HepG2 (cell line): Measurements from ENCODE around the gene SMIM14. TPM values are rescaled to one million over a fixed set of nuclear protein-coding genes. Genes with fewer than 3 reads are reported as not detected.

Experiments used
- CEBPG ChIP-seq: IDR thresholded peaks from 2 replicates; pipeline ENCODE4 v1.6.1; 2016
- FOXK1 ChIP-seq: sonication (generic); formaldehyde crosslinking; IDR thresholded peaks from 2 replicates; pipeline ENCODE4 v1.4.0; 2020; ENCODE audit warnings: low read depth, missing genetic modification reagents, borderline replicate concordance
- HCFC1 ChIP-seq: fragments of 150-350 bp; IDR thresholded peaks from 2 replicates; pipeline ENCODE4 v1.6.1; 2014; ENCODE audit warnings: low read depth, low read length
- NCOR1 ChIP-seq: fragments of 200-600 bp; sonication (generic); IDR thresholded peaks from 2 replicates; pipeline ENCODE4 v1.7.0; 2017; ENCODE audit warnings: antibody characterized with exemption, low read length, borderline replicate concordance
- PPARG ChIP-seq: conservative IDR thresholded peaks from 2 replicates; pipeline ENCODE4 v1.6.1; 2016; ENCODE audit warnings: missing biosample characterization, missing genetic modification reagents
- SIX4 ChIP-seq: sonication (generic); formaldehyde crosslinking; IDR thresholded peaks from 2 replicates; pipeline ENCODE4 v1.4.0; 2020; ENCODE audit warnings: missing genetic modification reagents
- ZFP41 ChIP-seq: sonication (generic); formaldehyde crosslinking; IDR thresholded peaks from 2 replicates; pipeline ENCODE4 v1.4.0; 2020; ENCODE audit warnings: mild to moderate bottlenecking, missing genetic modification reagents, borderline replicate concordance
- ZNF512 ChIP-seq: sonication (generic); formaldehyde crosslinking; IDR thresholded peaks from 2 replicates; pipeline ENCODE4 v1.4.0; 2020; ENCODE audit warnings: mild to moderate bottlenecking, missing genetic modification reagents
- ZNF703 ChIP-seq: sonication (generic); formaldehyde crosslinking; IDR thresholded peaks from 2 replicates; pipeline ENCODE4 v1.5.1; 2020; ENCODE audit warnings: missing genetic modification reagents, mild to moderate bottlenecking, moderate library complexity, borderline replicate concordance
- polyA plus RNA-seq, 8 experiments: library from polyadenylated mRNA; depleted of rRNA in 3 of 8; stranded (reverse) in 7 of 8; unstranded in 1 of 8; fragments of >200 nt; fragmentation: Illumina TruSeq in 4 of 8; extraction: Trizol in 4 of 8; gene quantifications; 2 replicates each; pipeline versions ENCODE4 v1.2.1 to v1.2.3, GENCODE V29; 2011 to 2016; ENCODE audit warnings: low read depth in 4 of 8, missing spikeins in 1 of 8, mixed read lengths in 1 of 8; ENCODE audit not compliant: insufficient read depth in 1 of 8
- total RNA-seq, 5 experiments: library from RNA; depleted of rRNA; stranded (reverse); fragments of >200 nt; fragmentation: Illumina TruSeq; extraction: Trizol; gene quantifications; 2 replicates each; pipeline ENCODE4 v1.2.3, GENCODE V29; 2016; ENCODE audit warnings: low read depth in 1 of 5
- TF ChIP-seq, protein P1 (sequence below): sonication (generic); formaldehyde crosslinking; conservative IDR thresholded peaks from 2 replicates; pipeline ENCODE4 v1.4.0; 2020; ENCODE audit warnings: mild to moderate bottlenecking, missing genetic modification reagents, moderate library complexity
- TF ChIP-seq, protein P2 (sequence below): IDR thresholded peaks from 2 replicates; pipeline ENCODE4 v1.6.1; 2012; ENCODE audit warnings: low read depth, low read length, improper control_type of control experiment
- TF ChIP-seq, protein P3 (sequence below): sonication (generic); formaldehyde crosslinking; IDR thresholded peaks from 2 replicates; pipeline ENCODE4 v1.4.0; 2020; ENCODE audit warnings: missing genetic modification reagents

The SMIM14 gene
- total and polyA plus RNA-seq, 2 of the 13 experiments (the other 11 are each of a cell fraction or from before 2014, with no cell fraction given), result 16.3 to 28.1 TPM

- TF ChIP-seq, protein P1, sequence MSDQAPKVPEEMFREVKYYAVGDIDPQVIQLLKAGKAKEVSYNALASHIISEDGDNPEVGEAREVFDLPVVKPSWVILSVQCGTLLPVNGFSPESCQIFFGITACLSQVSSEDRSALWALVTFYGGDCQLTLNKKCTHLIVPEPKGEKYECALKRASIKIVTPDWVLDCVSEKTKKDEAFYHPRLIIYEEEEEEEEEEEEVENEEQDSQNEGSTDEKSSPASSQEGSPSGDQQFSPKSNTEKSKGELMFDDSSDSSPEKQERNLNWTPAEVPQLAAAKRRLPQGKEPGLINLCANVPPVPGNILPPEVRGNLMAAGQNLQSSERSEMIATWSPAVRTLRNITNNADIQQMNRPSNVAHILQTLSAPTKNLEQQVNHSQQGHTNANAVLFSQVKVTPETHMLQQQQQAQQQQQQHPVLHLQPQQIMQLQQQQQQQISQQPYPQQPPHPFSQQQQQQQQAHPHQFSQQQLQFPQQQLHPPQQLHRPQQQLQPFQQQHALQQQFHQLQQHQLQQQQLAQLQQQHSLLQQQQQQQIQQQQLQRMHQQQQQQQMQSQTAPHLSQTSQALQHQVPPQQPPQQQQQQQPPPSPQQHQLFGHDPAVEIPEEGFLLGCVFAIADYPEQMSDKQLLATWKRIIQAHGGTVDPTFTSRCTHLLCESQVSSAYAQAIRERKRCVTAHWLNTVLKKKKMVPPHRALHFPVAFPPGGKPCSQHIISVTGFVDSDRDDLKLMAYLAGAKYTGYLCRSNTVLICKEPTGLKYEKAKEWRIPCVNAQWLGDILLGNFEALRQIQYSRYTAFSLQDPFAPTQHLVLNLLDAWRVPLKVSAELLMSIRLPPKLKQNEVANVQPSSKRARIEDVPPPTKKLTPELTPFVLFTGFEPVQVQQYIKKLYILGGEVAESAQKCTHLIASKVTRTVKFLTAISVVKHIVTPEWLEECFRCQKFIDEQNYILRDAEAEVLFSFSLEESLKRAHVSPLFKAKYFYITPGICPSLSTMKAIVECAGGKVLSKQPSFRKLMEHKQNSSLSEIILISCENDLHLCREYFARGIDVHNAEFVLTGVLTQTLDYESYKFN (CRISPR knock-in tag), result peak; percentile 64
- TF ChIP-seq HCFC1 (no peak), FOXK1 (no peak), CEBPG (CRISPR knock-in tag) (no peak), ZFP41 (CRISPR knock-in tag) (no peak), SIX4 (CRISPR knock-in tag) (no peak), ZNF703 (CRISPR knock-in tag) (no peak), ZNF512 (CRISPR knock-in tag) (no peak), PPARG (CRISPR knock-in tag) (peak; percentile 95), NCOR1 (no peak)
- TF ChIP-seq, protein P2, sequence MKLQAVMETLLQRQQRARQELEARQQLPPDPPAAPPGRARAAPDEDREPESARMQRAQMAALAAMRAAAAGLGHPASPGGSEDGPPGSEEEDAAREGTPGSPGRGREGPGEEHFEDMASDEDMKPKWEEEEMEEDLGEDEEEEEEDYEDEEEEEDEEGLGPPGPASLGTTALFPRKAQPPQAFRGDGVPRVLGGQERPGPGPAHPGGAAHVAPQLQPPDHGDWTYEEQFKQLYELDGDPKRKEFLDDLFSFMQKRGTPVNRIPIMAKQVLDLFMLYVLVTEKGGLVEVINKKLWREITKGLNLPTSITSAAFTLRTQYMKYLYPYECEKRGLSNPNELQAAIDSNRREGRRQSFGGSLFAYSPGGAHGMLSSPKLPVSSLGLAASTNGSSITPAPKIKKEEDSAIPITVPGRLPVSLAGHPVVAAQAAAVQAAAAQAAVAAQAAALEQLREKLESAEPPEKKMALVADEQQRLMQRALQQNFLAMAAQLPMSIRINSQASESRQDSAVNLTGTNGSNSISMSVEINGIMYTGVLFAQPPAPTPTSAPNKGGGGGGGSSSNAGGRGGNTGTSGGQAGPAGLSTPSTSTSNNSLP, result 0 out of 2 replicates have a peak, but pooled peaks have one; percentile 13
- TF ChIP-seq, protein P3, sequence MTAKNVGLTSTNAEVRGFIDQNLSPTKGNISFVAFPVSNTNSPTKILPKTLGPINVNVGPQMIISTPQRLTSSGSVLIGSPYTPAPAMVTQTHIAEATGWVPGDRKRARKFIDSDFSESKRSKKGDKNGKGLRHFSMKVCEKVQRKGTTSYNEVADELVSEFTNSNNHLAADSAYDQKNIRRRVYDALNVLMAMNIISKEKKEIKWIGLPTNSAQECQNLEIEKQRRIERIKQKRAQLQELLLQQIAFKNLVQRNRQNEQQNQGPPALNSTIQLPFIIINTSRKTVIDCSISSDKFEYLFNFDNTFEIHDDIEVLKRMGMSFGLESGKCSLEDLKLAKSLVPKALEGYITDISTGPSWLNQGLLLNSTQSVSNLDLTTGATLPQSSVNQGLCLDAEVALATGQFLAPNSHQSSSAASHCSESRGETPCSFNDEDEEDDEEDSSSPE, result no peak
Observed at GRCh38 chr4:39617534-39617933, 21.1 kb downstream of the SMIM14 start (continued).
